Left cardiac atrium (tissue), 4 donors: ENCODE results near the gene DISC1. TPM values are rescaled to one million over a fixed set of nuclear protein-coding genes. Genes with fewer than 3 reads are reported as not detected.

ENCODE experiments used
- ATAC-seq, 2 donors: fragments of 200-7000 bp; cut with Tn5 transposase; one replicate each; pipeline ENCODE4 v1.9.1; 2020; ENCODE audit warnings: mild to moderate bottlenecking in 2 of 2, moderate library complexity in 2 of 2
- DNase-seq: peaks from one replicate; pipeline ENCODE4 v3.0.0-alpha.2; 2020
- intact Hi-C, 2 donors: fragments of 100-400 bp; cut with DNase I; formaldehyde crosslinking; loops; one replicate each; pipeline versions ENCODE4 v1.14.1 to v1.15.1; 2022 to 2023
- total RNA-seq, 2 donors: library from RNA; stranded (reverse); fragmentation: NEBNext Ultra II Directional; extraction: Animal tissue kit (Norgen Biotek cat#: 25700); gene quantifications; one replicate each; pipeline ENCODE4 v1.2.1, GENCODE V29; 2021
- donor health status: DM: no; HTN: yes; CAD: no.
- donor health status: DM: no; HTN: yes; CAD: no; lungs with severe emphysema.
- donor health status: DM: yes; HTN: yes; CAD: no.
- donor health status: Dilated cardiomyopathy.

Gene DISC1
- total RNA-seq, 2 donors from 2014 or later, result 5.0 to 5.4 TPM

GRCh38 chr1:231855926-231856325 is 229.3 kb downstream of the DISC1 start:
- no peak for ATAC-seq
- no peak for DNase-seq
- intact Hi-C loops, result no loop called here

- ATAC-seq (no peak), DNase-seq (no peak)
- intact Hi-C loops, result no loop called here
Observed at GRCh38 chr1:231856426-231856825, 229.8 kb downstream of the DISC1 start.

- intact Hi-C loops, result no loop called here
- ATAC-seq, result no peak
Observed at GRCh38 chr1:231856894-231857293, 230.3 kb downstream of the DISC1 start.

GRCh38 chr1:231857609-231858135 is 231.1 kb downstream of the DISC1 start:
- DNase-seq (no peak), ATAC-seq (no peak)
- intact Hi-C loops, result no loop called here

More at GRCh38 chr1:231856894-231857293, 230.3 kb downstream of the DISC1 start:
- DNase-seq, result no peak

- intact Hi-C loops, result loop anchor here in 1 of 2 donors (10.0 kb wide), 1 partner anchor 124 kb away; no protein-coding TSS in a partner anchor
- no peak for DNase-seq
- ATAC-seq, result peak in 1 of 2 donors; percentile 53
Observed at GRCh38 chr1:231860221-231861088, 233.9 kb downstream of the DISC1 start.

GRCh38 chr1:231861541-231862481 is 235.2 kb downstream of the DISC1 start:
- no peak for DNase-seq
- intact Hi-C loops, result loop anchor here in 1 of 2 donors (10.0 kb wide), 1 partner anchor 123 kb away; no protein-coding TSS in a partner anchor
- ATAC-seq, result peak; percentile 89 to 93

GRCh38 chr1:231862611-231863010 is 236.0 kb downstream of the DISC1 start:
- peak in 1 of 2 donors; percentile 35 for ATAC-seq
- intact Hi-C loops, result loop anchor here in 1 of 2 donors (10.0 kb wide), 1 partner anchor 122 kb away; no protein-coding TSS in a partner anchor
- no peak for DNase-seq

GRCh38 chr1:231865331-231865730 is 238.7 kb downstream of the DISC1 start:
- DNase-seq (no peak), ATAC-seq (no peak)
- intact Hi-C loops, result loop anchor here in 1 of 2 donors (5.0 to 10.0 kb wide), 4 partner anchors 57 to 762 kb away; no protein-coding TSS in a partner anchor

GRCh38 chr1:231866392-231867331 is 240.1 kb downstream of the DISC1 start:
- intact Hi-C loops, result loop anchor here in 1 of 2 donors (5.0 to 10.0 kb wide), 4 partner anchors 56 to 761 kb away; no protein-coding TSS in a partner anchor
- ATAC-seq, result peak in 1 of 2 donors; percentile 38
- peak; percentile 67 for DNase-seq

GRCh38 chr1:231867607-231868006 is 241.0 kb downstream of the DISC1 start:
- ATAC-seq (peak in 1 of 2 donors; percentile 53), DNase-seq (no peak)
- intact Hi-C loops, result loop anchor here in 1 of 2 donors (5.0 to 10.0 kb wide), 4 partner anchors 55 to 760 kb away; no protein-coding TSS in a partner anchor

- ATAC-seq, result peak in 1 of 2 donors; percentile 22
- DNase-seq, result no peak
- intact Hi-C loops, result loop anchor here in 1 of 2 donors (5.0 to 10.0 kb wide), 4 partner anchors 53 to 758 kb away; no protein-coding TSS in a partner anchor
Observed at GRCh38 chr1:231869364-231869763, 242.8 kb downstream of the DISC1 start.

- intact Hi-C loops, result no loop called here
- no peak for DNase-seq
- ATAC-seq, result no peak
Observed at GRCh38 chr1:231871471-231871870, 244.9 kb downstream of the DISC1 start.

GRCh38 chr1:231871878-231872277 is 245.3 kb downstream of the DISC1 start:
- intact Hi-C loops, result no loop called here
- DNase-seq (no peak), ATAC-seq (peak in 1 of 2 donors; percentile 19)

GRCh38 chr1:231872461-231872910 is 245.9 kb downstream of the DISC1 start:
- intact Hi-C loops, result no loop called here
- no peak for ATAC-seq
- no peak for DNase-seq

GRCh38 chr1:231878737-231879136 is 252.1 kb downstream of the DISC1 start:
- ATAC-seq, result no peak
- DNase-seq, result no peak
- intact Hi-C loops, result no loop called here

- ATAC-seq, result no peak
- intact Hi-C loops, result no loop called here
Observed at GRCh38 chr1:231879296-231879695, 252.7 kb downstream of the DISC1 start.

GRCh38 chr1:231882333-231882732 is 255.7 kb downstream of the DISC1 start:
- no peak for ATAC-seq
- no peak for DNase-seq
- intact Hi-C loops, result no loop called here

More at GRCh38 chr1:231879296-231879695, 252.7 kb downstream of the DISC1 start:
- no peak for DNase-seq

- intact Hi-C loops, result no loop called here
- ATAC-seq (no peak), DNase-seq (no peak)
Observed at GRCh38 chr1:231882790-231883189, 256.2 kb downstream of the DISC1 start.
